HG02840 (cell line): ENCODE measurements around the gene LTA4H.
"Not testable (repeated sequence)": the region's sequence is repeated elsewhere in the genome, so short reads cannot be mapped to it uniquely, and the experiment has no call there.

Source experiments
- ATAC-seq: cut with Tn5 transposase; IDR thresholded peaks from one replicate; pipeline ENCODE4 v1.9.1; 2021; ENCODE audit warnings: mild to moderate bottlenecking, moderate library complexity, moderate number of reproducible peaks; ENCODE audit not compliant: unreplicated experiment, low FRiP score

The LTA4H gene

GRCh38 chr12:95995238-95996031 lies 40.0 kb downstream of the LTA4H start:
- ATAC-seq = no peak

- ATAC-seq = no peak
These were observed 40.9 kb downstream of the LTA4H start for GRCh38 chr12:95994476-95994875.

GRCh38 chr12:95993907-95994306 lies 41.5 kb downstream of the LTA4H start:
- no peak for ATAC-seq

GRCh38 chr12:95990136-95990535 lies 45.3 kb downstream of the LTA4H start:
- no peak for ATAC-seq

GRCh38 chr12:95989504-95990123 lies 45.8 kb downstream of the LTA4H start:
- no peak for ATAC-seq

GRCh38 chr12:95988506-95989275 lies 46.7 kb downstream of the LTA4H start:
- no peak for ATAC-seq

GRCh38 chr12:95986635-95987570 lies 48.5 kb downstream of the LTA4H start:
- ATAC-seq = no peak

- ATAC-seq = no peak
These were observed 50.7 kb downstream of the LTA4H start for GRCh38 chr12:95984682-95985081.

- ATAC-seq = no peak
These were observed 52.8 kb downstream of the LTA4H start for GRCh38 chr12:95982602-95983001.

- no peak for ATAC-seq
These were observed 55.0 kb downstream of the LTA4H start for GRCh38 chr12:95980437-95980836.

- ATAC-seq = no peak
These were observed 56.6 kb downstream of the LTA4H start for GRCh38 chr12:95978774-95979173.

GRCh38 chr12:95978351-95978750 lies 57.0 kb downstream of the LTA4H start:
- no peak for ATAC-seq

GRCh38 chr12:95977764-95978305 lies 57.6 kb downstream of the LTA4H start:
- ATAC-seq = no peak

GRCh38 chr12:95976416-95976832 lies 59.0 kb downstream of the LTA4H start:
- ATAC-seq = no peak

GRCh38 chr12:95975491-95975890 lies 59.9 kb downstream of the LTA4H start:
- ATAC-seq = no peak

GRCh38 chr12:95974358-95974757 lies 61.0 kb downstream of the LTA4H start:
- no peak for ATAC-seq

- no peak for ATAC-seq
These were observed 62.4 kb downstream of the LTA4H start for GRCh38 chr12:95972832-95973456.

GRCh38 chr12:95970905-95971304 lies 64.5 kb downstream of the LTA4H start:
- no peak for ATAC-seq

GRCh38 chr12:95969116-95969515 lies 66.3 kb downstream of the LTA4H start:
- not testable (repeated sequence) for ATAC-seq
